Measurements from ENCODE around the gene ACTL8. TPM values are rescaled to one million over a fixed set of nuclear protein-coding genes. Genes with fewer than 3 reads are reported as not detected.

Gene ACTL8
- total RNA-seq, result under 1 TPM in 1 of 2 experiments, not detected in 1; 0.09 TPM

DNA sequence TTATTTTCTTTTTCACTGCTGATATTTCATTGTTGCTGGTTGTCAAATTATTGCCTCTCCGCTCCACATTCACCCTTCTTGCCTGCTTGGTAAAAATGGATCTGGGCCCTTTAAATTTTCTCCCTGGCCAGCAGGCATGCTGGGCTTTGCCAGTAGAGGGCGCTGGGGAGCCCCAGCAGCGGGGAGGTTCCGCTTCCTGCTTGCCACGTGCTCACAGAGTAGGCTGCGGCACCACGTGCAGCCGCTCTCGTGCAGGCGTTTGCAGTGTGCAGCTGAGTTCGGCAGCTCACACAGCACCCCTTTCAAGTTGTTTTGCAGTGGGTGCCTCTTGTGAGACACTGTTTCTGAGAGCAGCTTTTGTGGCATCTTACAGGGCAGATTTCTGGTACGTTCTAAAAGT, at the start of gene ACTL8:
Gene ACTL8, plus strand, starts transcription at position 214 of the 400 bp plus-strand sequence. CDS start 67,676 bp downstream, outside the sequence.
- intact Hi-C loops (cut with DNase I, micrococcal nuclease), result no loop called here
- Mint-ChIP-seq H3K4me3 (no peak within 1 kb of the TSS), H3K9me3 (ENCODE audit: low read depth) (peaks cover 36% of the 10 kb centered on the region), H3K36me3 (ENCODE audit: low read depth) (peaks cover 12% of the 10 kb centered on the region), H3K4me1 (no peaks in the 10 kb centered on the region), H3K27me3 (no peaks in the 10 kb centered on the region), H3K27ac (no peak within 1 kb of the TSS)
- CTCF ChIA-PET, result no interaction called here
- ATAC-seq (no peak), DNase-seq (peak; percentile 28)
- POLR2A ChIA-PET, result no interaction called here

DNA sequence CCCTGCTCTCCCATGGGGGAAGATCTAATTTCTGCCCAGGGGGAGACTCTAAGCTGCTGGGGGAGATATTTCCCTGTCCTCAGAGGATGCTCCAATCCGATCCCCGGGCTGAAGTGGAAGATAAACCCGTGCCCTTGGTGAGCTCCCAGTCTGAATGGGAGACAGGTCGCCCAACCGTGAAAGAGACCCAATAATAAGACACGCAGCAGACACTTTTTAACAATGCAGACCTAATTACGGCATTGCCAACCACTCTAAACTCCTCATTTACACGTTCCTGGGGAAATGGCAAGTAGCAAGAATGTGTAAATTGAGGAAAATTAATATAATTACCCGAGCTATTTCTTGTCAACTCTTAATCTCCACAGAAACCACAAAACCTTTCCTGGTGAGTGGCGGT, 48.7 kb upstream of the ACTL8 start:
- Mint-ChIP-seq H3K4me3 (no peak overlapping the region), H3K27me3 (no peaks in the 10 kb centered on the region), H3K27ac (no peak overlapping the region), H3K4me1 (no peaks in the 10 kb centered on the region), H3K9me3 (ENCODE audit: low read depth) (no peaks in the 10 kb centered on the region), H3K36me3 (ENCODE audit: low read depth) (no peaks in the 10 kb centered on the region)
- no peak for ATAC-seq
- ChIA-PET CTCF (no interaction called here), POLR2A (no interaction called here)
- intact Hi-C loops (cut with DNase I, micrococcal nuclease), result no loop called here
- DNase-seq, result no peak

DNA sequence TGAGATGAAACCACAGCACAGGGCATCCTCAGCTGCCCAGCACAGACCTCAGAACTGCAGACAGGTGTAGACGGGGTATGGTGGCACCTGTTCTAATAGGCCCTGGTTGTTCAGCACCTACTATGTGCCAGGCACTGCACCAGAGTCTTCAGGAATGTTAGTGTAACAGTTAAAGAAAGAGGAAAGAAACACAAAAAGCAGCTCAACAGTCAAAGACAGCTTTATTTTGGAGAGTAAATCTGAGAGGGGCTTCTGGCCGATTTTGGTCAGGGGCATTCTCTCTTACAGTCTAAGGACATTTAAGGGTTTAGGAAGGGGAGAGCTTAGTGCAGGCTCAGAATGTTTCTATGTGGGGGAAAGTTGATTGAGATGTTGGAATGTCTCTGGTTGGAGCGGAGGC, 45.2 kb upstream of the ACTL8 start:
- Mint-ChIP-seq H3K36me3 (ENCODE audit: low read depth) (no peaks in the 10 kb centered on the region), H3K4me3 (no peak overlapping the region), H3K4me1 (no peaks in the 10 kb centered on the region), H3K9me3 (ENCODE audit: low read depth) (no peaks in the 10 kb centered on the region), H3K27me3 (no peaks in the 10 kb centered on the region), H3K27ac (no peak overlapping the region)
- DNase-seq (no peak), ATAC-seq (no peak)
- intact Hi-C loops (cut with DNase I, micrococcal nuclease), result no loop called here
- ChIA-PET POLR2A (no interaction called here), CTCF (interaction anchor here (0.6 kb wide), 1 partner anchor 127 kb away, joined by 3 read pairs; no protein-coding TSS in a partner anchor)

- no peak overlapping the region for H3K4me3 Mint-ChIP-seq
- ATAC-seq, result no peak
Measured at GRCh38 chr1:17710889-17711576, 44.1 kb upstream of the ACTL8 start.

DNA sequence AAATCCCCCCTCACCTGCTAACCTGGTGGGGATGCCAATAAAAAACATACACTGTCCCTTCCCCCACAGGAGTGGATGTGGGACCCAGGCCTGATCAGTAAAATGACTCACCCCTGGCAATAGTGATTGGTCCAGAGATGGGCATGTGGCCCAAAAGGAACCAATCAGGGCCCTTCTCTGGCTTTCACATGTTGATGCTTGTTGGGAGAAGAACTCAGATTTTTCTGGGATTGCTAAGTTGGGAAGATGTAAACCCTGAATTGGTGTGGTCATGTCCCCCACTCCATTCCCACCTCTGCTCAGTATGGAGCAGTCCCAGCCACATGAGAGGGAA, 43.6 kb upstream of the ACTL8 start:
- POLR2A ChIA-PET, result no interaction called here
- H3K36me3 Mint-ChIP-seq (ENCODE audit: low read depth), result no peaks in the 10 kb centered on the region
- CTCF ChIA-PET, result no interaction called here
- ATAC-seq (no peak), DNase-seq (no peak)
- no peak overlapping the region for H3K4me3 Mint-ChIP-seq
- no peaks in the 10 kb centered on the region for H3K9me3 Mint-ChIP-seq (ENCODE audit: low read depth)
- H3K27me3 Mint-ChIP-seq, result no peaks in the 10 kb centered on the region
- intact Hi-C loops (cut with DNase I, micrococcal nuclease), result no loop called here
- no peak overlapping the region for H3K27ac Mint-ChIP-seq
- no peaks in the 10 kb centered on the region for H3K4me1 Mint-ChIP-seq

More at GRCh38 chr1:17710889-17711576, 44.1 kb upstream of the ACTL8 start:
- Mint-ChIP-seq H3K4me1 (no peaks in the 10 kb centered on the region), H3K27ac (no peak overlapping the region), H3K36me3 (ENCODE audit: low read depth) (no peaks in the 10 kb centered on the region), H3K27me3 (no peaks in the 10 kb centered on the region), H3K9me3 (ENCODE audit: low read depth) (no peaks in the 10 kb centered on the region)
- no peak for DNase-seq
- ChIA-PET CTCF (no interaction called here), POLR2A (no interaction called here)
- intact Hi-C loops (cut with DNase I, micrococcal nuclease), result no loop called here

DNA sequence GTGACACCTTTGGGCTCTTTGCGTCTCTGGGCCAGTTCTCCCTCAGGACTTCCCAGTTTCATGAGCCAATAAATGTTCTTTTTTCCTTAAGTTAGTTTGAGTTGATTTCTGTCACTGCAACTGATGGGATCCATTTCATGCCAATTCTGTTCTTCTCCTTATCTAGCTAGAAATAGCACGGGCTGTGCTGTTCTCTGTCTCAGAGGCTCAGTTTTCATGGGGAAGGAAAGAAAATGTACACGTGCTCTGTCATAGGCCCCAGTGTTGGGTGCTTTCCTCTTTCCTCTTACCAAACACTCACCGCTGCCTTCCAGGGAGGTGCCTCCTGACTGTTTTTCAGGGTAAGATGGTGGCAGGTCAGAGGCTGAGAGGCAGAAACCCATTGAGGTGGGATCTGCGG, 43.2 kb upstream of the ACTL8 start:
- POLR2A ChIA-PET, result no interaction called here
- H3K4me1 Mint-ChIP-seq, result no peaks in the 10 kb centered on the region

DNA sequence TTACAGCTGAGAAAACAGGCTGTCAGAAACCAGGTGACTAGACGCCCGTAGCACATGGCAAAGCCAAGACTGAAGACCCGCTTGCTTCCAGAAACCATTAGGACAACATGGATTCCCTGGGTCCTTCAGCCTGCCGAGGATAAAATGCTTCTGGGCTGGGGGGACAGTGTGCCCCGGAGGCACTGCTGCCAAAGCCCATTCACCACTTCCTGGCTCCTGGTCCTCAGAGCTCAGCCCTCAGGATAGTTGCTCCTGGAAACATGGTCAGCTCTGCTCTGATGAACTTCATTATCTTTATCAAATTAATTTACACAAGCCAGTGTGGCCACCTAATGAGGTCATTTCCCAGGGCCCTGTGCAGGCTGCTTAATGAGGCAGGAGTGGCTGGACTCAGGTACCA, 41.1 kb upstream of the ACTL8 start:
- H3K36me3 Mint-ChIP-seq (ENCODE audit: low read depth), result no peaks in the 10 kb centered on the region
- ChIA-PET POLR2A (no interaction called here), CTCF (no interaction called here)
- DNase-seq (no peak), ATAC-seq (no peak)
- no peak overlapping the region for H3K4me3 Mint-ChIP-seq
- peaks cover 3% of the 10 kb centered on the region for H3K27me3 Mint-ChIP-seq
- H3K4me1 Mint-ChIP-seq, result no peaks in the 10 kb centered on the region
- no peak overlapping the region for H3K27ac Mint-ChIP-seq
- H3K9me3 Mint-ChIP-seq (ENCODE audit: low read depth), result no peaks in the 10 kb centered on the region
- intact Hi-C loops (cut with DNase I, micrococcal nuclease), result no loop called here

More for the DNA sequence above, 43.2 kb upstream of the ACTL8 start:
- H3K27ac Mint-ChIP-seq, result no peak overlapping the region
- intact Hi-C loops (cut with DNase I, micrococcal nuclease), result no loop called here
- CTCF ChIA-PET, result no interaction called here
- DNase-seq, result no peak
- no peaks in the 10 kb centered on the region for H3K9me3 Mint-ChIP-seq (ENCODE audit: low read depth)
- no peaks in the 10 kb centered on the region for H3K36me3 Mint-ChIP-seq (ENCODE audit: low read depth)
- H3K4me3 Mint-ChIP-seq, result no peak overlapping the region
- ATAC-seq, result no peak
- H3K27me3 Mint-ChIP-seq, result no peaks in the 10 kb centered on the region

GRCh38 chr1:17717594-17718535, 37.3 kb upstream of the ACTL8 start:
- no peaks in the 10 kb centered on the region for H3K4me1 Mint-ChIP-seq
- POLR2A ChIA-PET, result no interaction called here
- DNase-seq, result no peak
- peaks cover 7% of the 10 kb centered on the region for H3K27me3 Mint-ChIP-seq
- intact Hi-C loops (cut with DNase I, micrococcal nuclease), result no loop called here
- H3K9me3 Mint-ChIP-seq (ENCODE audit: low read depth), result no peaks in the 10 kb centered on the region
- no peak for ATAC-seq
- no peak overlapping the region for H3K4me3 Mint-ChIP-seq
- CTCF ChIA-PET, result no interaction called here
- no peaks in the 10 kb centered on the region for H3K36me3 Mint-ChIP-seq (ENCODE audit: low read depth)
- no peak overlapping the region for H3K27ac Mint-ChIP-seq

DNA sequence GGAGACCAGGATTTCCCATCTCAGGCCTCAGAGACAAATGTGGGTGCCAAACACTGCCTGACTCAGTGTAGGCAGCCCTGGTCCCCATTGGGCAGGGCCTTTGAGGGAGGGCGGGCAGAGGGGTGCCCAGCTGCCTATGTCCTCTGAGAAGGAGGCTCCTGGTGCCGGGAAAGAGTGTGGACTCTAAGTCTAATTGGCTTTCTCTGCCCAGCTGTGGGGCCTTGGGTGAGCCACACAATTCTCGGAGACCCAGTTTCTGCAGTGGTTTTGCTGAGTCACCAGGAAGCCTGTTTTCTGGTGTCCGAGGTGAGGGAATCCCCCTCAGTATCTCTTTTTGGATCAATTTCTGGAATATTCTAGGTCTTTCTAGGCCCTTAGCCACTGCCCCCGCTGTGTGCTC, 35.3 kb upstream of the ACTL8 start:
- no peak for DNase-seq
- Mint-ChIP-seq H3K36me3 (ENCODE audit: low read depth) (no peaks in the 10 kb centered on the region), H3K9me3 (ENCODE audit: low read depth) (no peaks in the 10 kb centered on the region), H3K4me1 (no peaks in the 10 kb centered on the region), H3K4me3 (no peak overlapping the region), H3K27me3 (peaks cover 7% of the 10 kb centered on the region), H3K27ac (no peak overlapping the region)
- ChIA-PET CTCF (no interaction called here), POLR2A (no interaction called here)
- intact Hi-C loops (cut with DNase I, micrococcal nuclease), result no loop called here
- ATAC-seq, result no peak

DNA sequence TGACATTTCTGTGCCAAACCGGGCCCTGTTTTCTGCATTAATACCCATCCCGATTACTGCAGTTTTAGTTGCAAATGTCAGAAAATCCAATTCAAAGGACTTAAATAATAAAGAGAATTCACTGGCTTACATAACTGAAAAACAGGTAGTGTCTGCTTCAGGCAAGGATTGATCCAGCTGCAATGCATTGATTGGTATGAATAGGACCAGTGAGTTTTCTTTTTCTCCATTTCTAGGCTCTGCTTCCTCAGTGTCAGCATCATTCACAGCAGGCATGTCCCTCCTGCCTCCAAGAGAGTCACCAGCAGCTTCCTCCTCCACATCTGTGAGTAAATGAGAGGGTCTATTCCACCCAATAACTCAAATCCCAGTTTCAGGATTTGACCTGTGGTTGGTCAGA, 33.7 kb upstream of the ACTL8 start:
- Mint-ChIP-seq H3K4me1 (no peaks in the 10 kb centered on the region), H3K9me3 (ENCODE audit: low read depth) (no peaks in the 10 kb centered on the region), H3K36me3 (ENCODE audit: low read depth) (no peaks in the 10 kb centered on the region), H3K27ac (no peak overlapping the region), H3K4me3 (no peak overlapping the region), H3K27me3 (peaks cover 7% of the 10 kb centered on the region)
- no peak for ATAC-seq
- POLR2A ChIA-PET, result no interaction called here
- intact Hi-C loops (cut with DNase I, micrococcal nuclease), result no loop called here
- CTCF ChIA-PET, result no interaction called here
- DNase-seq, result no peak

GRCh38 chr1:17723684-17724083, 31.4 kb upstream of the ACTL8 start:
- intact Hi-C loops (cut with DNase I, micrococcal nuclease), result no loop called here
- CTCF ChIA-PET, result no interaction called here
- no peak for DNase-seq
- Mint-ChIP-seq H3K4me3 (no peak overlapping the region), H3K27me3 (peaks cover 4% of the 10 kb centered on the region), H3K36me3 (ENCODE audit: low read depth) (no peaks in the 10 kb centered on the region), H3K27ac (no peak overlapping the region), H3K4me1 (no peaks in the 10 kb centered on the region), H3K9me3 (ENCODE audit: low read depth) (peaks cover 2% of the 10 kb centered on the region)
- ATAC-seq, result no peak
- POLR2A ChIA-PET, result no interaction called here

- Mint-ChIP-seq H3K27ac (no peak overlapping the region), H3K36me3 (ENCODE audit: low read depth) (no peaks in the 10 kb centered on the region), H3K4me1 (no peaks in the 10 kb centered on the region), H3K27me3 (peaks cover 3% of the 10 kb centered on the region), H3K9me3 (ENCODE audit: low read depth) (peaks cover 2% of the 10 kb centered on the region), H3K4me3 (no peak overlapping the region)
- ChIA-PET CTCF (no interaction called here), POLR2A (no interaction called here)
- intact Hi-C loops (cut with DNase I, micrococcal nuclease), result no loop called here
- DNase-seq, result no peak
- ATAC-seq, result no peak
Measured at GRCh38 chr1:17724150-17724549, 31.0 kb upstream of the ACTL8 start.
